Measurements from ENCODE around the gene ZNF407. TPM values are rescaled to one million over a fixed set of nuclear protein-coding genes. Genes with fewer than 3 reads are reported as not detected.

The ZNF407 gene
- total and polyA plus RNA-seq, 4 donors: 2.8 to 34.9 (median 9.5) TPM

GRCh38 chr18:75031717-75032317 lies 434.1 kb downstream of the ZNF407 start:
- ATAC-seq (ENCODE audit: insufficient read depth, low FRiP score) (no peak), DNase-seq (peak; percentile 37 to 89 (median 88))
- Histone ChIP-seq H3K9me3 (ENCODE audit: control insufficient read depth in 4 of 4, insufficient read depth in 3 of 4, low read length in 3 of 4) (peaks cover 0 to 2% (median 0%) of the 10 kb centered on the region in 4 donors), H3K9ac (ENCODE audit: insufficient read depth in 1 of 2, low read length in 2 of 2) (no peak overlapping the region), H3K4me1 (ENCODE audit: control insufficient read depth in 5 of 5, insufficient read depth in 5 of 5, low read length in 5 of 5) (peaks cover 0 to 11% (median 7%) of the 10 kb centered on the region in 5 donors), H3K27me3 (ENCODE audit: control insufficient read depth in 3 of 3, insufficient read depth in 3 of 3, low read length in 2 of 3) (peaks cover 0 to 3% (median 0%) of the 10 kb centered on the region in 3 donors), H3K27ac (ENCODE audit: low read depth in 1 of 2, low read length in 1 of 2) (no peak overlapping the region), H3K36me3 (ENCODE audit: control insufficient read depth in 4 of 4, insufficient read depth in 4 of 4, low read length in 4 of 4) (no peaks in the 10 kb centered on the region), H3K4me3 (no peak overlapping the region)
- WGBS, 2 donors: 61 to 82% methylated on average over 11 of the region's 11 CpGs
- TF ChIP-seq CTCF (IDR thresholded peaks at IDR 0.05; ENCODE audit: control extremely low read depth, extremely low read depth): no peak

GRCh38 chr18:75033516-75033915 lies 435.8 kb downstream of the ZNF407 start:
- Histone ChIP-seq H3K27me3 (ENCODE audit: control insufficient read depth in 3 of 3, insufficient read depth in 3 of 3, low read length in 2 of 3) (peaks cover 0 to 3% (median 0%) of the 10 kb centered on the region in 3 donors), H3K9ac (ENCODE audit: insufficient read depth in 1 of 2, low read length in 2 of 2) (no peak overlapping the region), H3K4me1 (ENCODE audit: control insufficient read depth in 5 of 5, insufficient read depth in 5 of 5, low read length in 5 of 5) (peaks cover 2 to 26% (median 10%) of the 10 kb centered on the region in 5 donors), H3K4me3 (no peak overlapping the region), H3K36me3 (ENCODE audit: control insufficient read depth in 4 of 4, insufficient read depth in 4 of 4, low read length in 4 of 4) (no peaks in the 10 kb centered on the region), H3K27ac (ENCODE audit: low read depth in 1 of 2, low read length in 1 of 2) (no peak overlapping the region), H3K9me3 (ENCODE audit: control insufficient read depth in 4 of 4, insufficient read depth in 3 of 4, low read length in 3 of 4) (peaks cover 0 to 2% (median 0%) of the 10 kb centered on the region in 4 donors)
- ATAC-seq (ENCODE audit: insufficient read depth, low FRiP score): no peak
- no peak for DNase-seq
- 95 to 98% methylated on average over 7 of the region's 7 CpGs for WGBS, 2 donors
- no peak for TF ChIP-seq CTCF (IDR thresholded peaks at IDR 0.05; ENCODE audit: control extremely low read depth, extremely low read depth)

- Histone ChIP-seq H3K27ac (ENCODE audit: low read depth in 1 of 2, low read length in 1 of 2) (no peak overlapping the region), H3K4me1 (ENCODE audit: control insufficient read depth in 5 of 5, insufficient read depth in 5 of 5, low read length in 5 of 5) (peaks cover 2 to 26% (median 10%) of the 10 kb centered on the region in 5 donors), H3K9me3 (ENCODE audit: control insufficient read depth in 4 of 4, insufficient read depth in 3 of 4, low read length in 3 of 4) (no peaks in the 10 kb centered on the region), H3K4me3 (no peak overlapping the region), H3K27me3 (ENCODE audit: control insufficient read depth in 3 of 3, insufficient read depth in 3 of 3, low read length in 2 of 3) (no peaks in the 10 kb centered on the region), H3K36me3 (ENCODE audit: control insufficient read depth in 4 of 4, insufficient read depth in 4 of 4, low read length in 4 of 4) (no peaks in the 10 kb centered on the region), H3K9ac (ENCODE audit: insufficient read depth in 1 of 2, low read length in 2 of 2) (no peak overlapping the region)
- ATAC-seq (ENCODE audit: insufficient read depth, low FRiP score): no peak
- no peak for TF ChIP-seq CTCF (IDR thresholded peaks at IDR 0.05; ENCODE audit: control extremely low read depth, extremely low read depth)
- no peak for DNase-seq
- 88 to 92% methylated on average over 3 of the region's 3 CpGs for WGBS, 2 donors
These were observed 437.3 kb downstream of the ZNF407 start for GRCh38 chr18:75034937-75035336.

GRCh38 chr18:75035928-75036327 lies 438.3 kb downstream of the ZNF407 start:
- no peak for TF ChIP-seq CTCF (IDR thresholded peaks at IDR 0.05; ENCODE audit: control extremely low read depth, extremely low read depth)
- DNase-seq (no peak), ATAC-seq (ENCODE audit: insufficient read depth, low FRiP score) (no peak)
- H3K4me3 ChIP-seq: no peak overlapping the region
- peaks cover 2 to 26% (median 8%) of the 10 kb centered on the region in 5 donors for H3K4me1 ChIP-seq (ENCODE audit: control insufficient read depth in 5 of 5, insufficient read depth in 5 of 5, low read length in 5 of 5)
- WGBS, 2 donors: 69 to 86% methylated on average over 3 of the region's 3 CpGs
- H3K27ac ChIP-seq (ENCODE audit: low read depth in 1 of 2, low read length in 1 of 2): no peak overlapping the region
- H3K9me3 ChIP-seq (ENCODE audit: control insufficient read depth in 4 of 4, insufficient read depth in 3 of 4, low read length in 3 of 4): no peaks in the 10 kb centered on the region
- no peaks in the 10 kb centered on the region for H3K36me3 ChIP-seq (ENCODE audit: control insufficient read depth in 4 of 4, insufficient read depth in 4 of 4, low read length in 4 of 4)
- H3K27me3 ChIP-seq (ENCODE audit: control insufficient read depth in 3 of 3, insufficient read depth in 3 of 3, low read length in 2 of 3): no peaks in the 10 kb centered on the region
- H3K9ac ChIP-seq (ENCODE audit: insufficient read depth in 1 of 2, low read length in 2 of 2): no peak overlapping the region
